Measurements from ENCODE around the gene SNX3. TPM values are rescaled to one million over a fixed set of nuclear protein-coding genes. Genes with fewer than 3 reads are reported as not detected.

Gene SNX3
- total and polyA plus RNA-seq, 9 donors, result 140 to 437 (median 180) TPM

DNA sequence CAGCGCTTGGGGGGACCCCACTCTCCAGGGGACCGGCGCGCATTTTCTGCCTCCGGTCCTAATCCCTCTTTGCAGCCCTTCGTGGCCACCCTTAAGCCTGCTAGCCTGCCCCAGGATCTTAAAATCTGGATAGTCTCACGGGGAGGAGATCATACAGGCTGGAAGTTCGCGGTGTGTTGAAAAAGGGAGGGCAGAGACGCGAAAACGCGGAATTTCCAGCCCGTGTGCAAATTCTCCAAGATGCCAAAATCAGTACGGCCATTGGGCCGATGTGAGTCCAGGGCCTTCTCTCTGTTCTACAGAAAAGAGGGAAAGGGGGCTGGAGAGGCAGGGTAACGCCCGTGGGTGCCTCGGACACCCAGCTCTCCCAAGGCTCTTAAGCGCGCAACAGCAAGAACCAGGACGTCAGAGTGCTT, 85.7 kb downstream of the SNX3 start:
- intact Hi-C loops (cut with DNase I), result no loop called here
- Histone ChIP-seq H3K36me3 (no peaks in the 10 kb centered on the region), H3K9me3 (peaks cover 0 to 3% of the 10 kb centered on the region in 2 donors), H3K27me3 (no peaks in the 10 kb centered on the region), H3K27ac (no peak overlapping the region), H3K4me1 (ENCODE audit: insufficient read depth) (peaks cover 2% of the 10 kb centered on the region), H3K4me3 (no peak overlapping the region)
- 8 to 13% (median 9%) methylated on average over 22 of the region's 22 CpGs for WGBS, 3 donors
- TF ChIP-seq, protein P1, sequence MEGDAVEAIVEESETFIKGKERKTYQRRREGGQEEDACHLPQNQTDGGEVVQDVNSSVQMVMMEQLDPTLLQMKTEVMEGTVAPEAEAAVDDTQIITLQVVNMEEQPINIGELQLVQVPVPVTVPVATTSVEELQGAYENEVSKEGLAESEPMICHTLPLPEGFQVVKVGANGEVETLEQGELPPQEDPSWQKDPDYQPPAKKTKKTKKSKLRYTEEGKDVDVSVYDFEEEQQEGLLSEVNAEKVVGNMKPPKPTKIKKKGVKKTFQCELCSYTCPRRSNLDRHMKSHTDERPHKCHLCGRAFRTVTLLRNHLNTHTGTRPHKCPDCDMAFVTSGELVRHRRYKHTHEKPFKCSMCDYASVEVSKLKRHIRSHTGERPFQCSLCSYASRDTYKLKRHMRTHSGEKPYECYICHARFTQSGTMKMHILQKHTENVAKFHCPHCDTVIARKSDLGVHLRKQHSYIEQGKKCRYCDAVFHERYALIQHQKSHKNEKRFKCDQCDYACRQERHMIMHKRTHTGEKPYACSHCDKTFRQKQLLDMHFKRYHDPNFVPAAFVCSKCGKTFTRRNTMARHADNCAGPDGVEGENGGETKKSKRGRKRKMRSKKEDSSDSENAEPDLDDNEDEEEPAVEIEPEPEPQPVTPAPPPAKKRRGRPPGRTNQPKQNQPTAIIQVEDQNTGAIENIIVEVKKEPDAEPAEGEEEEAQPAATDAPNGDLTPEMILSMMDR (IDR thresholded peaks at IDR 0.05), result no peak
- no peak for TF ChIP-seq POLR2A (IDR thresholded peaks at IDR 0.05)
- DNase-seq, result no peak

DNA sequence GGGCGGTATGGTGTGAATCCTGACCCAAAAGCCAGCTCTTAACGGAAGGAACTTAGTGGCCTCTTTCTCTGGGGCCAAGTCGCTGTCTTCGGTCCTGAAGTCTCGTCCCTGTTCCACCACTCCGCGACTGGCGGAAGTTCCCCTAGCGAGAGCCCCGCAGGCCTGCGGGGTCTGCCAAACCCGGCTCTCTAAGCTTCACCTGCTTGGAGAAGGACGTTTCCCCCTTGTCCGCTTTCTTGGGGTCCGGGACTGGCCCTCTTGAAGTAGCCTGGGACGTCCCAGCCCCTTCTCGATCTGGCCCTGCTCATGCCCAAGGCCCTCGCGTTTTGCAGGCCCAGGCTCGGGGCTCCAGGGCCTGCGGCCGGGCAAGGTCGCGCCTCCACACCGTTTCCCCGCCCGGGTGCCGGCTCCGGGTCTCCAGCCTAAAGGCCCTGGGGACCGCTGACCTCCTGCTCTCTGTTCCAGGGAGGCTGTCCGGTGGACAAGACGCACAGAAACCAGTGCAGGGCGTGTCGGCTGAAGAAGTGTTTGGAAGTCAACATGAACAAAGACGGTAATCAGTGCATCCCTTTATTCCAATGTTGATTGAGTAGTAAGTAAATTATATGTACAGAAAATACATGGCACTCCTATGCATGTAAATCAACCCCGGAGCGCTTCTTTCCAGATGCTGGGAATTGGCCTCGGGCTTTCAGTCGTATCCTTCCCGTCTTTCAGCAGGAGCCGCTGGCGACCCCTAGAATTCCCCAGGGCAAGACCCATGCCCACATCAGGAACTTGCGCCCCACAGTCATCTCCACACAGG, 86.3 kb downstream of the SNX3 start:
- H3K36me3 ChIP-seq, result no peaks in the 10 kb centered on the region
- peaks cover 0 to 3% of the 10 kb centered on the region in 2 donors for H3K9me3 ChIP-seq
- intact Hi-C loops (cut with DNase I), result no loop called here
- DNase-seq, result no peak
- TF ChIP-seq POLR2A (IDR thresholded peaks at IDR 0.05) (no peak), EP300 (IDR thresholded peaks at IDR 0.05) (no peak)
- TF ChIP-seq, protein P1 (IDR thresholded peaks at IDR 0.05), result no peak
- peaks cover 2% of the 10 kb centered on the region for H3K4me1 ChIP-seq (ENCODE audit: insufficient read depth)
- no peak overlapping the region for H3K4me3 ChIP-seq
- no peak overlapping the region for H3K27ac ChIP-seq
- H3K27me3 ChIP-seq, result no peaks in the 10 kb centered on the region
- 11 to 17% (median 13%) methylated on average over 43 of the region's 43 CpGs for WGBS, 3 donors

DNA sequence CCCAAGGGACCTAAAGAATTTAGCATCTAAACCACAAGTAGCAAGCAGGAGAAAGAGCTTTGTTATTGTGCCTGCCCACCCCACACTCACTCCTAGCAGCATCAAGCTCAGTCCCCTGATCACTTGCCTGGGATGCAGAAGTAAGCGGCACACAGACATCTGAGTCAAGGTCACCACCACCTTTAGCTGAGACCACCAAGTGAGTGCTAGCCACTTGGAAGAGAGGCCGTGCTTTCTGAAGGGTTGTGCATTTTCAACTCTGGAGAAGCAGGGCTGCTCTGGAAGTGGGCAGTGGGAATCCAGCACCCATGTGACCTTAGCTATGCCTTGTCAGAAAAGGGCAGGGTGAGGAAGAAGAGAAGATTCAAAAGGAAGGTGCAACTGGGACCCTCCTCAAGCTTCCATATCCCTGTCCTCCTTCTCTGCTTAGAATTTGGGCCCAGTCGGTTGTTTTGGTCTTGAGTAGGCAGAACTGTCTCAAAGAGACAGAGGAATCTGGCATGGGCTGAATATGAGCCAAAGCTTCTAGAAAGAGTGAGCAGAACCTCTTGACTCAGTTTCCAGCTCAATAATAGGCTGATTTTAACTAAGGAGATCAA, 88.8 kb downstream of the SNX3 start:
- TF ChIP-seq EP300 (IDR thresholded peaks at IDR 0.05) (no peak), POLR2A (IDR thresholded peaks at IDR 0.05) (no peak)
- TF ChIP-seq, protein P1 (IDR thresholded peaks at IDR 0.05), result no peak
- Histone ChIP-seq H3K4me1 (ENCODE audit: insufficient read depth) (peaks cover 2% of the 10 kb centered on the region), H3K4me3 (no peak overlapping the region), H3K9me3 (peaks cover 0 to 3% of the 10 kb centered on the region in 2 donors), H3K36me3 (no peaks in the 10 kb centered on the region), H3K27me3 (peaks cover 3% of the 10 kb centered on the region), H3K27ac (no peak overlapping the region)
- no peak for DNase-seq
- 47 to 82% (median 52%) methylated on average over 3 of the region's 3 CpGs for WGBS, 3 donors
- intact Hi-C loops (cut with DNase I), result no loop called here

DNA sequence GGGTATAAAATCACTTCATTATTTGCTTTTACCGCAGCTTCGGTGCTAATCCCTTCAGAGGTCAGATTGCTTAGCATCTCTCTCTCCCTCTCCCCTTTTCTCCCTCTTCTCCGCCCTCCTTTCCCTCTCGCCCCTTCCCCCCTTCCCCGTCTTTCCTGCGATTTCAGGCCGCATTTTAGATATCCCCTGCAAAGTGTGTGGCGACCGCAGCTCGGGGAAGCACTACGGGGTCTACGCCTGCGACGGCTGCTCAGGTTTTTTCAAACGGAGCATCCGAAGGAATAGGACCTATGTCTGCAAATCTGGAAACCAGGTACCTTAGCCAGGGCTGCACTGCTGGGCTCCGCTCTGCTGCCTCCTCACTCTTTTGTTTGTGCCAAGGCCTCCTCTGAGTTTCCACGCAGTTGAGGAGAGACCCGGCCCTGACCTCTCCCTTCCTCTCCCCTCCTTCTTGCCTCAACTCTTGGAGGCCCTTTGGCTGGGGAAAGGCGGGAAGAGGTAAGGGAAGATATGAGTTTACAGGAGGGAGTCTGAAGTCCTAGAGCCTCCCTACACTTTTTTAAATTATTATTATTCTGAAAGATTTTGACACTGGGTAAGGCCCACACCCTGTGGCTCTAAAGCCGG, 89.4 kb downstream of the SNX3 start:
- DNase-seq, result no peak
- Histone ChIP-seq H3K4me3 (no peak overlapping the region), H3K9me3 (peaks cover 0 to 3% of the 10 kb centered on the region in 2 donors), H3K27me3 (peaks cover 3% of the 10 kb centered on the region), H3K36me3 (no peaks in the 10 kb centered on the region), H3K27ac (no peak overlapping the region), H3K4me1 (ENCODE audit: insufficient read depth) (peaks cover 2% of the 10 kb centered on the region)
- TF ChIP-seq EP300 (IDR thresholded peaks at IDR 0.05), result no peak
- TF ChIP-seq, protein P1 (IDR thresholded peaks at IDR 0.05), result no peak
- no peak for TF ChIP-seq POLR2A (IDR thresholded peaks at IDR 0.05)
- 47 to 56% (median 53%) methylated on average over 21 of the region's 21 CpGs for WGBS, 3 donors
- intact Hi-C loops (cut with DNase I), result no loop called here
